GM12878 (cell line): Measurements from ENCODE around the gene ZNF554. TPM values are rescaled to one million over a fixed set of nuclear protein-coding genes. Genes with fewer than 3 reads are reported as not detected.

Experiments
- ATAC-seq: fragments of 200-7000 bp; cut with Tn5 transposase; 3 replicates; pipeline ENCODE4 v1.9.1; 2020; ENCODE audit warnings: mild to moderate bottlenecking, moderate library complexity
- BruUV-seq: library from RNA; stranded (reverse); fragments of 400-500 nt; replicated peaks from 2 replicates; lab custom pipeline; 2021; lab: Mats Ljungman, UMichigan
- CTCF ChIA-PET: fragments of 300-600 bp; sonication (Branson Sonifier 250); formaldehyde crosslinking; extraction: SDS; loops from one replicate; lab custom pipeline; 2021; ENCODE audit warnings: inconsistent platforms; lab: Yijun Ruan, JAX
- POLR2A ChIA-PET: fragments of 350-600 bp; formaldehyde crosslinking; extraction: SDS; loops from one replicate; lab custom pipeline; 2021; ENCODE audit warnings: inconsistent platforms; lab: Charles Lee
- RAD21 ChIA-PET: fragments of 300-600 bp; sonication (Branson Sonifier 250); formaldehyde crosslinking; loops from one replicate; lab custom pipeline; 2023; ENCODE audit warnings: antibody characterized with exemption; ENCODE audit not compliant: unreplicated experiment; lab: Charles Lee
- SMC1A ChIA-PET: fragments of 300-600 bp; sonication (Branson Sonifier 250); formaldehyde crosslinking; loops from one replicate; lab custom pipeline; 2023; ENCODE audit not compliant: unreplicated experiment, uncharacterized antibody; lab: Charles Lee
- DNase-seq: peaks from one replicate; pipeline ENCODE4 v3.0.0-alpha.2; 2011; ENCODE audit warnings: low read depth, low spot score
- FAIRE-seq: peaks from 3 replicates; lab custom pipeline; 2011; peaks lifted over from hg19 to GRCh38; lab: Jason Lieb, UNC
- H2AFZ ChIP-seq: 2 replicates; pipeline ENCODE4 v1.6.0; 2011; ENCODE audit warnings: low read depth, low read length, control low read depth; ENCODE audit not compliant: control insufficient read depth
- H3K27ac ChIP-seq: 2 replicates; pipeline ENCODE4 v1.5.1; 2011; ENCODE audit warnings: control low read depth; ENCODE audit not compliant: control insufficient read depth, insufficient read depth
- H3K27me3 ChIP-seq, 2 experiments: replicated peaks in 1 of 2; 2 replicates each; pipeline versions ENCODE4 v1.6.0 to v1.6.1; 2011; ENCODE audit warnings: low read length in 1 of 2; ENCODE audit not compliant: control insufficient read depth in 2 of 2, insufficient read depth in 2 of 2
- H3K36me3 ChIP-seq, 2 experiments: 2 replicates each; pipeline ENCODE4 v1.5.1; 2011; ENCODE audit warnings: low read length in 1 of 2; ENCODE audit not compliant: control insufficient read depth in 2 of 2, insufficient read depth in 2 of 2
- H3K4me1 ChIP-seq: 2 replicates; pipeline ENCODE4 v1.6.1; 2011; ENCODE audit warnings: mild to moderate bottlenecking, low read length, moderate library complexity, mixed read lengths; ENCODE audit not compliant: control insufficient read depth, insufficient read depth
- H3K4me2 ChIP-seq: 2 replicates; pipeline ENCODE4 v1.6.0; 2011; ENCODE audit warnings: control low read depth; ENCODE audit not compliant: control insufficient read depth, insufficient read depth
- H3K4me3 ChIP-seq: fragments of 200-600 bp; sonication (generic); 2 replicates; pipeline ENCODE4 v1.5.1; 2016
- H3K79me2 ChIP-seq: 2 replicates; pipeline ENCODE4 v1.6.0; 2011; ENCODE audit warnings: low read length; ENCODE audit not compliant: control insufficient read depth, insufficient read depth
- H3K9ac ChIP-seq: 2 replicates; pipeline ENCODE4 v1.8.0; 2011; ENCODE audit warnings: low read length, control low read depth, mixed read lengths; ENCODE audit not compliant: control insufficient read depth, insufficient read depth
- H3K9me3 ChIP-seq: replicated peaks from 3 replicates; pipeline ENCODE4 v1.5.1; 2011; ENCODE audit warnings: mild to moderate bottlenecking, low read length; ENCODE audit not compliant: control insufficient read depth, insufficient read depth
- H4K20me1 ChIP-seq: 2 replicates; pipeline ENCODE4 v1.6.0; 2011; ENCODE audit not compliant: control insufficient read depth, insufficient read depth
- ATF7 ChIP-seq: fragments of 450-650 bp; IDR thresholded peaks from 2 replicates; pipeline ENCODE4 v1.6.1; 2016; ENCODE audit warnings: low read depth, mild to moderate bottlenecking
- IRF4 ChIP-seq: IDR thresholded peaks from 2 replicates; pipeline ENCODE4 v1.6.1; 2011; ENCODE audit warnings: low read depth, low read length
- ZNF592 ChIP-seq: fragments of 450-650 bp; IDR thresholded peaks from 2 replicates; pipeline ENCODE4 v1.6.1; 2017; ENCODE audit warnings: mild to moderate bottlenecking, moderate library complexity
- ZSCAN29 ChIP-seq: fragments of 450-650 bp; IDR thresholded peaks from 2 replicates; pipeline ENCODE4 v1.6.1; 2017; ENCODE audit warnings: mild to moderate bottlenecking, moderate library complexity
- WGBS: methylation state at CpG from one replicate; pipeline ENCODE4 v1.1.6; 2016; ENCODE audit warnings: low lambda C conversion rate; ENCODE audit not compliant: insufficient replicate concordance, insufficient coverage; ENCODE audit errors: missing lambda C conversion rate; 5-methylcytosine and 5-hydroxymethylcytosine counted together
- in situ Hi-C: fragments of 300-500 bp; cut with MboI; formaldehyde crosslinking; loops from 9 replicates; pipeline ENCODE4 v1.14.3; 2018; ENCODE audit warnings: mixed read lengths
- intact Hi-C: fragments of 100-400 bp; cut with micrococcal nuclease; formaldehyde crosslinking; loops from one replicate; pipeline ENCODE4 v1.14.2; 2022; ENCODE audit not compliant: unreplicated experiment
- polyA plus RNA-seq, 11 experiments: library from polyadenylated mRNA; depleted of rRNA in 4 of 11; unstranded in 6 of 11; stranded (reverse) in 5 of 11; fragments of >200 nt; fragmentation: Nextera tagmentation in 4 of 11; fragmentation: Illumina TruSeq in 1 of 11; extraction: Ambion mirVana in 4 of 11; extraction: Trizol in 1 of 11; gene quantifications; 1 replicate in 1 of 11; 2 replicates in 10 of 11; pipeline versions ENCODE4 v1.2.1 to v1.2.3, GENCODE V29; 2011 to 2016; ENCODE audit warnings: inconsistent platforms in 2 of 11, missing spikeins in 2 of 11, low read depth in 1 of 11
- total RNA-seq, 4 experiments: library from RNA; depleted of rRNA in 3 of 4; stranded (reverse); fragments of >200 nt in 3 of 4; fragmentation: Illumina TruSeq in 1 of 4; extraction: Trizol in 1 of 4; gene quantifications; 2 replicates each; pipeline versions ENCODE4 v1.2.1 to v1.2.3, GENCODE V29; 2013 to 2021

Gene ZNF554
- total and polyA plus RNA-seq, 10 of the 15 experiments (the other 5 are each of a cell fraction or from before 2014, with no cell fraction given): 0.19 to 2.1 (median 1.4) TPM

GRCh38 chr19:2793577-2793976 lies 26.1 kb upstream of the ZNF554 start:
- ChIA-PET RAD21 (no interaction called here), CTCF (no interaction called here), SMC1A (interaction anchor here (0.7 kb wide), 1 partner anchor 11 kb away, joined by 3 read pairs; no protein-coding TSS in a partner anchor), POLR2A (interaction anchor here (0.6 kb wide), 1 partner anchor 315 kb away, joined by 4 read pairs; no protein-coding TSS in a partner anchor)
- no peak overlapping the region for H3K9ac ChIP-seq
- no peak overlapping the region for H3K27ac ChIP-seq
- WGBS: 96% methylated on average over 12 of the region's 12 CpGs
- no peak overlapping the region for H2AFZ ChIP-seq
- H3K36me3 ChIP-seq: peaks cover 16 to 19% of the 10 kb centered on the region in 2 experiments; a peak in 3 of 4 replicates
- TF ChIP-seq IRF4: no peak
- TF ChIP-seq ATF7: no peak
- no peak for TF ChIP-seq ZSCAN29
- no peak for TF ChIP-seq ZNF592
- H3K4me2 ChIP-seq: no peak overlapping the region
- no peaks in the 10 kb centered on the region for H3K9me3 ChIP-seq
- BruUV-seq: no TSS peak
- H3K27me3 ChIP-seq: no peaks in the 10 kb centered on the region
- H3K79me2 ChIP-seq: peaks cover 26% of the 10 kb centered on the region
- FAIRE-seq: no peak
- intact Hi-C loops: no loop called here
- H3K4me3 ChIP-seq: no peak overlapping the region
- peaks cover 17% of the 10 kb centered on the region for H3K4me1 ChIP-seq
- ATAC-seq: no peak
- no peak for DNase-seq
- in situ Hi-C loops: no loop called here
- no peaks in the 10 kb centered on the region for H4K20me1 ChIP-seq
